Upper lobe of left lung (tissue), 4 donors: ENCODE data around the gene NRGN.

Source experiments
- CTCF ChIP-seq, 6 experiments: fragments of 450-650 bp in 4 of 6; fragments of 200-600 bp in 2 of 6; sonication (generic) in 2 of 6; IDR thresholded peaks; one replicate each; pipeline ENCODE4 v1.5.1; 2016 to 2019; ENCODE audit warnings: antibody characterized with exemption in 6 of 6
- POLR2AphosphoS5 ChIP-seq, 2 donors: sonication (generic); formaldehyde crosslinking; IDR thresholded peaks; one replicate each; pipeline ENCODE4 v1.5.1; 2017; ENCODE audit warnings: antibody characterized with exemption in 2 of 2

- TF ChIP-seq POLR2AphosphoS5 (IDR thresholded peaks at IDR 0.05) (no peak), CTCF (IDR thresholded peaks at IDR 0.05) (no peak)
These were observed 17.6 kb downstream of the NRGN start for GRCh38 chr11:124757320-124757719.
